T-helper 22 cell (primary cell): ENCODE measurements around the gene LCNL1.
"Not testable (repeated sequence)": the region's sequence is repeated elsewhere in the genome, so short reads cannot be mapped to it uniquely, and the experiment has no call there.

Experiments
- DNase-seq: peaks from one replicate; pipeline ENCODE4 v3.0.0-alpha.2; 2020; ENCODE audit warnings: low read depth

The LCNL1 gene

GRCh38 chr9:136994180-136994887 lies 11.5 kb downstream of the LCNL1 start:
- no peak for DNase-seq

DNA sequence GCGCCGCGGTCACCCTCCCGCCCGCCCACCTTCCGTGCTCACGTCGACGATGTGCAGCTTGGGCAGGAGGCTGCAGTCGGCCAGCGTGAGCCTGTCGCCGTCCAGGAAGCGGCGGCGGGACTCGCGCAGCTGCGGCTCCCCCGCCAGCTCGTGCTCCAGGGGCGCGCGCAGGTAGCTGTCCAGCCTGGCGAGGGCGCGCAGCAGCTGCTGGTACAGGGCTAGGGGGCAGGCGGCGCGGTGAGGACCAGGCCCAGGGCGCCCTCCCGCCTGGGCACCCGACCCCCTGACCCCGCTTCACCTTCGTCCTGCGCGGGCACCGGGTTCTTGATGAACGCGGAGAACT lies 12.1 kb downstream of the LCNL1 start:
- DNase-seq: no peak

GRCh38 chr9:136995362-136995761 lies 12.6 kb downstream of the LCNL1 start:
- DNase-seq: no peak

DNA sequence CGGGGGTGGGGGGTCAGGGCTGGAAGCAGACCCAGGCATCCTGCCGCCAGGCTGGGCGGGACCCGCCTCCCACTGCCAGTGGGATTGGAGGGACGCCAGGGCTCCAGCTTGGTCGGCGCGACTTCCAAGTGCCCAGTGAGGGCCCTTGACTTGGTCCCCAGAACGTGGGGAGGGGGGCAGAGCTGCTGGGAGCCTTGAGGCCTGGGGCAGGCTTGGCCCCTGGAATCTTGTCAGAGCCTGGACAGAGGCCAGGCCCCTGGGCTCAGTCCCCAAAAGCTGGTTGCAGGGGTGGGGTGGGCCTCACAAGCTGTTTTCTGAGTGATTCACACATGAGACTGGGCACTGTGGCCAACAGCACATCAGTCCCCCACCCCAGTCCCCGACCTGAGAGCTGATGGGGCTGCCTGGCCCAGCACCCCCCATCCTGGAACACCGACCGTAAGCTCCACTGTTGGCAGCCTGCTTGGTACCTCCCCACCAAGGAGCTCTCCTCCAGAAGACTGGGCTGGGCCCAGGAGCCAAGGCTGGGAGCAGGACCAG lies 13.0 kb downstream of the LCNL1 start:
- DNase-seq: no peak

- DNase-seq: no peak
Measured at GRCh38 chr9:136996361-136997292, 13.8 kb downstream of the LCNL1 start, which contains the start of gene CLIC3. TSS of gene CLIC3 (minus strand) at chr9:136996568. CDS start at chr9:136996543, 25 bp downstream.

- DNase-seq: no peak
Measured at GRCh38 chr9:136997371-136997770, 14.6 kb downstream of the LCNL1 start.

DNA sequence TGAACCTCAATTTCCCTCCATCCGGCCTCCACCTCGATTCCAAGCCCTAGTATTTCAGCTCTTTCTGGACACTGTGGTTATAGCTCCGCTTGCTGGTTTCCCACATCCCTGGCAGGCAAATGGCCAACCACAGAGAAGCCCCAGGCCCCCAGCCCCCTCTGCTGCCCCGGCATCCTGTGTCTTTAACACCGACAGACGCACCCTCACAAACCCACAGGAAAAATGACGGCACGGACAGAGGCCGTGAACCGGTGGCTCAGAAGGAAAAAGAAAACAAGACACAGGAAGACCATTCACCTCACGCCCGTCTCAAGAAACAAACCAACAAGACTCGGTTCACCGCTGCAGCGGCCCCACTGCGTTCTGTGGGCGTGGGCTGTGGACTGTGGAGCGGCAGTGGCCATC lies 15.0 kb downstream of the LCNL1 start:
- DNase-seq: no peak

DNA sequence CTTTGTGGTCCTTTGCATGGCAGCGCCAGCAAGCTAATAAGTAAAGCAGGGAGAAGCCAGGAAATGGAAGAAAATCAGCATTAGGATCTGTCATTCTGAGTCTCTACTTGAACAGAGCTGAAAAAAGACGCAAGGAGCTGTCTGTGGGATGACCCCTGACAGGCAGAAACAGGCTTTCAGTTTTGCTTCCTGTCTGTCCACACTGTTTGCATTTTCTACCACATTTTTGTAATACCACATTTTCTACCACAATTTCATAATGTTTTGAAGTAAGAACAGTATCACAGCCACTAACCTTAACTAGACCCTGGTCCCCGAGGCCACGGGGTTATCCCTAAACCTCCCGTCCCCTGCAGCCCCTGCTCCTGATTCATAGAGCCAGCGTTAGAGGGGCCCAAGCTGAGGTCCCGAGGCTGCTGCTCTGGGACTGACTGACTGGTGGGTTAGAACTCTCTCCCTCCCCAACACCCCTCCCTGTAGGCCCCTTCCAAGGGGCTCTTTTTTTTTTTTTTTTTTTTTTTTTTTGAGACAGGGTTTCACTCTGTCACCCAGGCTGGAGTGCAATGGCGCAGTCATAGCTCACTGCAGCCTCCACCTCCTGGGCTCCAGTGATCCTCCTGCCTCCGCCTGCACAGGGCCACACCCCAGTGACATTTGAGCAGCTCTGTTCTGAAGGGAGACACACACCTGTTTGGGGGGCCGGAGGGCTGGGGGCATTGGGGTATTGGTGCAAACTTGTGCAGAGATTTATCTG lies 17.6 kb downstream of the LCNL1 start:
- DNase-seq: no peak

DNA sequence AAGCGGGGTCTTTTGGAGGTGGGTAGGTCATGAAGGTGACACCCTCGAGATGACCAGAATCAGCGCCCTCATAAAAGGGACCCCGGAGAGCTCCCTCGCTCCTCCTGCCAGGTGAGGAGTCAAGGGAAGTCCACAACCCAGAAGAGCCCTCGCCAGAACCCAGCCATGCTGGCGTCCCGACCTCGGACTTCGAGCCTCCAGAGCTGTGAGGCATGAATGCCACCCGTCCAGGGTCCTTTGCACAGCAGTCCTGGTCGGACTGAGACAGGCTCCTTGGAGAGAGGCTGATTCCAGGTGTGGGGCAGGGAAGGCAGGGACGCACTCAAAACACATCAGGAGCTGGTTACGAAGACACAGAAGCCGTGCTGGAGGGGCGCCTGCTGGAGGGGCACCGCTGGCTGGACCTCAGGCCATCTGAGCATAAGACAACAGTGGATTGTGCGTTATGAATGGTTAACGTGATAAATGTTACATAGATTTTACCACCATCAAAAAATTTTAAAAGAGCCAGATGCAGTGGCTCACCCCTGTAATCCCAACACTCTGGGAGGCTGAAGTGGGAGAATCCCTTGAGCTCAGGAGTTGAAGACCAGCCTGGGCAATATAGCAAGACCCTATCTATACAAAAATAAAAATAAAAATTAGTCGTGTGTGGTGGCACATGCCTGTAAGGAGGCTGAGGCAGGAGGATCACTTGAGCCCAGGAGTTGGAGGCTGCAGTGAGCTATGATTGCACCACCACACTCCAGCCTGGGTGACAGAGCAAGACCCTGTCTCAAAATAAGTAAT lies 19.3 kb downstream of the LCNL1 start:
- DNase-seq: no peak

DNA sequence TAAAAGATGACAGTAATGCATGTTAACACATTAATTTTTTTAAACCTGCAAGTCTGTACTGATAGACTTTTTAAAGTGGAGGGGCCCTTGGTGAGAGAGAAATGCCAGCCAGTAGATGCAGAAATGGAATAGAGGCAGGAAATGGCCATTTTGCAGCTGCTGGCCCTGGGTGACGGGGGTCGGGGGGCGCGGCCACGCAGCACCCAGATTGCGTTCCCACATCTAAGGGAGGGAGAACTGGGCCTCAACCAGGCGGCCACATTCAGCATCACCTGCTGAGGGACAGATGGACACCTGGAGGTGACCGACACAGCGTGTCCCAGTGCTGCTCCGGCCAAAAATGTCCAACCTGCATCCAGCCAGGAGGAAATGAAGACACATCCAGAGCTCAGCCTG lies 19.9 kb downstream of the LCNL1 start:
- DNase-seq: no peak

GRCh38 chr9:137004285-137004684 lies 21.5 kb downstream of the LCNL1 start:
- not testable (repeated sequence) for DNase-seq

DNA sequence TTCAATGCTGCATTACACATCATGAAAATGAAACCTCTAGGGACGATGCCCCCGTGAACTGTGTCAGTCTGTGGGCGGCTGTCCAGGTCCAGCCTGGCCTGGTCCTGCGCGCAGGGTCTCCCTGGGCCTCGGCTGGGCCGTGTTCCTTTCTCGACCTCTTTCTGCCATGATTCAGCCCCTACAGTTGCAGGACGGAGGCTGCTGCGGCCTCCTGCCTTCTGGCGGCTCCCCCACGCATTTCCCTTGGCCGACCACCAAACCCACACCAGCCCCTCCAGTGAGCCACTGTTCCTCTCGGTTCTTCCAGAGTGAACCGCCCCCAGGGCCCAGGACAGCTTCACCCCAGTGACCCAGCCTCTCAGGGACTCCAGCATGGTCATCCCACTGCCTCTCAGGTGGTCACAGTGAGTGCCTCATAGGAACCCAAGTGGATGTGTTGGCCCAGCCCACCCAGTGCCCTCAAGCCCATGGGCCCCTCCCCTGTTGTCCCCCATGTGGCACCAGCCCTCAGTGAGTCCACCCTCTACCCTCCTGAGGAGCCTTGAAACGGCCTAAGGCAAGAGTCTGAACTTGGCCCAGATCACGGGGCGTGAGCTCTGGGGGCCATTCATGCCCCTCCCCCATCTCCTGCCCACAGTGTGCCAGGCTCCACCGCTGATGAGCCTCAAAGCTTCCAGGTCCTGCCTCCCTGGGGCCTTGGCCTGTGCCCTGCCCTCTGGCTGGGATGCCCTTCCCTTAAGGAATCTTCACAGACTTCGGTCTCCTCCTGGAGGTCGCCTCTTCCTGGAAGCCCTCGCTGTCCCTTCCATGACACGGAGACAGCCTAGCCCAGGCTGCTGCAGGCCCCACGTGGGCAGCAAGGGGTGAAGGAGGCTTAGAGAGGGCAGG lies 23.6 kb downstream of the LCNL1 start:
- no peak for DNase-seq

- no peak for DNase-seq
Measured at GRCh38 chr9:137007108-137007815, 24.5 kb downstream of the LCNL1 start.

DNA sequence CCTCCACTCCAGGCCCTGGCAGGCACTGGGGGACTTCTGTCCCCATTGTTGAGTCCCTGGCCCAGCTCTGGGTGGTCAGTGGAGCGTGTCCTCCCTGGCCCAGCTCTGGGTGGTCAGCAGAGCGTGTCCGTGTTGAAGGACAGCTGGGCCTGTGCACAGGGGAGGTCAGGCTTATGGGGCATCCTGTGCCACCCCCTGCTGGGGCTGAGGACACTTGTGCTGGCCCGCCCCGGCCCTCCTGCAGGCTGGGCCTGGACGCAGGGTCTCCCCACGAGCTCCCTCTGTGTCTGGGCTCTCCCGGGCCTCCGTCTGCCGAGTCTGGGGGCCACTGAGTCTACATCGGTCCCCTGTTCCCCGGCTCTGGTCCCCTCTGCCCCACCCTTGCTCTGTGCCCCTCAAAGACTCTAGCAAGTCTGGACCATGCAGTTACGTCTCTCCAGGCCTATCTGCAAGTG lies 25.1 kb downstream of the LCNL1 start:
- DNase-seq: no peak

- no peak for DNase-seq
Measured at GRCh38 chr9:137008312-137008711, 25.5 kb downstream of the LCNL1 start.

- no peak for DNase-seq
Measured at GRCh38 chr9:137009217-137009616, 26.4 kb downstream of the LCNL1 start.

DNA sequence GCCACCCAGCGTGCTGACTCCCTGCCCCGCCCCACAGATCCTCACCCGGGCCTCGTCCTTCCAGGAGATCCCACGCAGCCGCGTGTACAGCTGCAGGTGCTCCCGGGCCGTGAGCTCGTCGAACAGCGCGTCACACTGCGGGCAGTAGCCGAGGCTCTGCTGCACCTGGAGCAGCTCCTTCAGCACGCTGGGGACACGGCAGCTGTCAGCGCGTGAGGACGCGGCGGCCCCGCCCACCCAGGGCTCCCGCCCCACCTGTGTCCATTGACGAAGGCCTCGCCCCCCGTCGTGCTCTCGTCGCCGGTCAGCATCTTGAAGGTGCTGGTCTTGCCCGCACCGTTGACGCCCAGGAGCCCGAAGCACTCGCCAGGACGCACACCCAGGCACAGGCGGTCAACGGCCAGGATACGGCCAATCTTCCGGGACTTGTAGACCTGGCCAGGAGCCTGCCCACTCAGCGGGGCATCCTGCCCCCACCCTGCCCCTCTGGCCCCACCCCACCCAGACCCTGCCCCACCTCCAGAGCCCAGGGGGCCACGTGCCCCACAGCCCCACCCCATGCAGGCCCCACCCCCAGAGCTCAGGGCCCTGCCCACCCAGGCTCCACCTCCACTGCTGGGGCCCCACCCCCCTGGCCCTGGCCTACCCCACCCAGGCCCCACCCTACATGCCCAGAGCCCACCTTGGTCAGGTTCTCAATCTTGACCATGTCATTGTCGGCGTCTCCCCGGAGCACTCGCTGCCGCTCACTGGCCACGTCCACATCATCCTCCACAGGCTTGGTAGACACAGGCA lies 27.3 kb downstream of the LCNL1 start:
- no peak for DNase-seq

GRCh38 chr9:137011156-137011555 lies 28.4 kb downstream of the LCNL1 start:
- DNase-seq: no peak
